ENCODE measurements around the gene PLSCR5.

DNA sequence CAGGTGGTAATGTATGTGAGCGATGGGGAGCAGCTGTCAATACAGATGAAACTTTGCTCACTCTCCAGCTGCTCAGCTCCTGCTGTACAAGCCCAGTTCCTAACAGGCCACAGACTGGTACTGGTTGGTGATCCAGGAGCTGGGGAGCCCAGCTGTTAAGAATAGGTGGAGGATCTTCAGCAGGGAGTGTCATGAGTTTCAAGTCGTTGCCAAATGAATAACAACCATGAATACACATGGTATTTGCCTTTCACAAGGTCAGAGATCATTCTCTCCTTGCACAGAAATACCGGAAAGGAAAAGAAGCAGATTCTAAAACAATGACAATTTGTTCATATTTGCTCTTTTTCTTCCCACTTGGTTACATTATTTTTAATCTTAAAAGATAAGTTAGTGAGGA, 65.8 kb downstream of the PLSCR5 start:
- TF ChIP-seq, protein P1, sequence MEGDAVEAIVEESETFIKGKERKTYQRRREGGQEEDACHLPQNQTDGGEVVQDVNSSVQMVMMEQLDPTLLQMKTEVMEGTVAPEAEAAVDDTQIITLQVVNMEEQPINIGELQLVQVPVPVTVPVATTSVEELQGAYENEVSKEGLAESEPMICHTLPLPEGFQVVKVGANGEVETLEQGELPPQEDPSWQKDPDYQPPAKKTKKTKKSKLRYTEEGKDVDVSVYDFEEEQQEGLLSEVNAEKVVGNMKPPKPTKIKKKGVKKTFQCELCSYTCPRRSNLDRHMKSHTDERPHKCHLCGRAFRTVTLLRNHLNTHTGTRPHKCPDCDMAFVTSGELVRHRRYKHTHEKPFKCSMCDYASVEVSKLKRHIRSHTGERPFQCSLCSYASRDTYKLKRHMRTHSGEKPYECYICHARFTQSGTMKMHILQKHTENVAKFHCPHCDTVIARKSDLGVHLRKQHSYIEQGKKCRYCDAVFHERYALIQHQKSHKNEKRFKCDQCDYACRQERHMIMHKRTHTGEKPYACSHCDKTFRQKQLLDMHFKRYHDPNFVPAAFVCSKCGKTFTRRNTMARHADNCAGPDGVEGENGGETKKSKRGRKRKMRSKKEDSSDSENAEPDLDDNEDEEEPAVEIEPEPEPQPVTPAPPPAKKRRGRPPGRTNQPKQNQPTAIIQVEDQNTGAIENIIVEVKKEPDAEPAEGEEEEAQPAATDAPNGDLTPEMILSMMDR (conservative IDR thresholded peaks at IDR 0.05), result no peak
- no peak for TF ChIP-seq EZH2 (IDR thresholded peaks at IDR 0.05; ENCODE audit: low read depth)
